GM19455 (cell line): Measurements from ENCODE around the gene ABCF3.
A peak's percentile ranks its signal among the peaks of the same experiment; 100 is the strongest.
"Not testable (repeated sequence)": the region's sequence is repeated elsewhere in the genome, so short reads cannot be mapped to it uniquely, and the experiment has no call there.

ENCODE experiments used
- ATAC-seq: cut with Tn5 transposase; IDR thresholded peaks from one replicate; pipeline ENCODE4 v1.9.1; 2021; ENCODE audit not compliant: unreplicated experiment

ABCF3 gene

DNA sequence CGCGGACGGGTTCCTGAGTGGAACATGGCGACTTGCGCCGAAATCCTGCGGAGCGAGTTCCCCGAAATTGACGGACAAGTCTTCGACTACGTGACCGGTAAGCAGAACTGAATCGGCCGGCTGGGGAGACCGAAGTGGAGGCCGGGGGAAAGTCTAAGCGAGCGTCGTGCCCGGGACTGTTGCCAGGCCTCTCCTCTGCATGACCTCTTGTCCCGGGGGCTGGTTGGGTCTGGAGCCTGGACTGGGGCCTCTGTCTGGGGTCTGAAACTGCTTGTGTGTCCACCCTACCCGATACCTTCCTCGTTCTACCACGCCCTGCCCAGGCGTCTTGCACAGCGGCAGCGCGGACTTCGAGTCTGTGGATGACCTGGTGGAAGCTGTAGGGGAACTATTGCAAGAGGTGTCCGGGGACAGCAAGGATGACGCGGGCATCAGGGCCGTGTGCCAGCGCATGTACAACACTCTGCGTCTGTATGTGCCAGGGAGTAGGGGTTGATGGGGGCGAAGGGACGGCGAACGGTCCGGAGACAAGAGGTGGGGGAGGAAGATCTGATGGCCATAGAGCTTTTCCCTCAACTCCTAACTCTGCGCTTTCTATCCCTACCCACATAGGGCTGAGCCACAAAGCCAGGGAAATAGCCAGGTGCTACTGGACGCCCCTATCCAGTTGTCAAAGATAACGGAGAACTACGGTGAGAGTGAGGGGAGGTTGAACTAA, at the start of gene ABCF3:
ABCF3 (plus strand) TSS at position 16 of the 718 bp plus-strand sequence; CDS start at position 25, 9 bp downstream.
- peak; percentile 25 for ATAC-seq

- no peak for ATAC-seq
Measured at GRCh38 chr3:184140436-184140835, 45.6 kb upstream of the ABCF3 start.

- ATAC-seq, result no peak
Measured at GRCh38 chr3:184142199-184142598, 43.8 kb upstream of the ABCF3 start.

GRCh38 chr3:184143327-184143726, 42.7 kb upstream of the ABCF3 start:
- ATAC-seq, result no peak

GRCh38 chr3:184144505-184144904, 41.5 kb upstream of the ABCF3 start:
- no peak for ATAC-seq

- ATAC-seq, result no peak
Measured at GRCh38 chr3:184145111-184145524, 40.9 kb upstream of the ABCF3 start.

DNA sequence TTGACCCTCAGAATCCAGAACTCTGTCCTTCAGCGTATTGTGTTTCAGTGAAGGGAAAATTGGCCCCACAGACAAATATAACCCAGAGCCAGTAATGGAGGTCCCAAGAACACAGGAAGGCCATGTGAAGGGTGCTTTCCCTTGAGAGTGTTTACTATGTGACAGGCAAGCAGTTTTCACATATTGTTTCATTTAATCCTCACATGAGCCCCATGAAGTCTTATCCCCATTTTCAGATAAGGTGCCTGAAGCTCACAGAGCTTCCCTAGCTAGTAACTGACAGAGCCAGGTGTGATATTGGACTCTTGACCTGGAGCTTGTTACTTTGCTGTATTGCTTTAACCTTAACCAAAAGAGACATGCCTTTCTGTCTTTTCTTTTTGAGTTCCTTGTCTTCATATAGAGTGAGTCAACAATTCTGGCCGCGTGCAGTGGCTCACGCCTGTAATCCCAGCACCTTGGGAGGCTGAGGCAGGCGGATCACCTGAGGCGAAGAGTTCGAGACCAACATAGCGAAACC, 40.2 kb upstream of the ABCF3 start:
- ATAC-seq, result no peak

GRCh38 chr3:184148076-184148475, 37.9 kb upstream of the ABCF3 start:
- no peak for ATAC-seq

- ATAC-seq, result no peak
Measured at GRCh38 chr3:184149123-184149522, 36.9 kb upstream of the ABCF3 start.

GRCh38 chr3:184149770-184150169, 36.2 kb upstream of the ABCF3 start:
- not testable (repeated sequence) for ATAC-seq

- peak; percentile 85 for ATAC-seq
Measured at GRCh38 chr3:184154885-184155643, 30.9 kb upstream of the ABCF3 start, which contains the start of gene DVL3. TSS of gene DVL3 (plus strand) at chr3:184155377. CDS start at chr3:184155636, 259 bp downstream.

- ATAC-seq, result peak; percentile 42
Measured at GRCh38 chr3:184155644-184156521, 30.1 kb upstream of the ABCF3 start.

GRCh38 chr3:184156522-184156955, 29.5 kb upstream of the ABCF3 start:
- ATAC-seq, result no peak

GRCh38 chr3:184157206-184157605, 28.8 kb upstream of the ABCF3 start:
- no peak for ATAC-seq

- ATAC-seq, result no peak
Measured at GRCh38 chr3:184158404-184158803, 27.6 kb upstream of the ABCF3 start.

GRCh38 chr3:184160456-184160855, 25.5 kb upstream of the ABCF3 start:
- no peak for ATAC-seq

DNA sequence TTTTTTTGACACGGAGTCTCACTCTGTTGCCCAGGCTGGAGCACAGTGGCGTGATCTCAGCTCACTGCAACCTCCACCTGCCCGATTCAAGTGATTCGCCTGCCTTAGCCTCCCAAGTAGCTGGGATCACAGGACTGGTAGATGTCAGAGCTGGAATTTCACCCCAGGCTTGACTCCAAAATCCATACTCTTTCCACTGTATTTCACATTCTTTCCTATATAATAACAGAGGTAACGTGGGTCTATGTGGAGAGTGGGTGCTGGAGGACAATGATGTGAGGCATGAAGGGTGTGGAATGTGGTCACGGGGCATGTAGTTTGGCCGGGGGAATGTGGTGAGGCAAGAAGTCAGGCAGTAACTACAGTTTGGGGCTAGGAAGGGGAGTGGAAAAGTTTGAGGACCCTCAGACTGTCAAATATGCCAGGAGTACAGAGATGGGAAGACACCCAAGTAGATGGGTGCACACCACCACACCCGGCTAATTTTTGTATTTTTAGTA, 23.4 kb upstream of the ABCF3 start:
- ATAC-seq, result not testable (repeated sequence)

GRCh38 chr3:184164648-184165330, 21.2 kb upstream of the ABCF3 start:
- no peak for ATAC-seq

- ATAC-seq, result no peak
Measured at GRCh38 chr3:184165543-184165942, 20.5 kb upstream of the ABCF3 start.

GRCh38 chr3:184166671-184167070, 19.3 kb upstream of the ABCF3 start:
- ATAC-seq, result no peak
